ENCODE results near the gene SPRN. TPM values are rescaled to one million over a fixed set of nuclear protein-coding genes. Genes with fewer than 3 reads are reported as not detected.

SPRN gene
- total and polyA plus RNA-seq, 4 donors: 0.28 TPM; not detected in 3

Small RNAs within 50 kb of the gene (microRNA-seq; reads per million reads assigned to microRNA genes)
- 0 to 0.60 reads per million in 2 donors for gene MIR3944

Other genes starting within 250 kb of the SPRN start
- gene UTF1, start 194.4 kb downstream of the SPRN start, total RNA-seq: not detected
- gene UTF1, start 194.4 kb downstream of the SPRN start, polyA plus RNA-seq: not detected
- gene VENTX, start 186.8 kb downstream of the SPRN start, total RNA-seq: 1 to 10 TPM; 4.0 to 7.4 TPM
- gene VENTX, start 186.8 kb downstream of the SPRN start, polyA plus RNA-seq: 1 to 10 TPM; 1.0 to 1.3 TPM
- gene ADAM8, start 147.8 kb downstream of the SPRN start, total RNA-seq: 10 to 100 TPM; 11.2 to 17.0 TPM
- gene ADAM8, start 147.8 kb downstream of the SPRN start, polyA plus RNA-seq: 1 to 10 TPM; 1.0 to 1.3 TPM
- 10 to 100 TPM; 40.0 to 49.1 TPM for gene TUBGCP2, start 115.8 kb downstream of the SPRN start, total RNA-seq
- 100 to 1,000 TPM in 1 of 2 donors, 10 to 100 TPM in 1; 11.3 to 194 TPM for gene TUBGCP2, start 115.8 kb downstream of the SPRN start, polyA plus RNA-seq
- gene ZNF511, start 115.7 kb downstream of the SPRN start, total RNA-seq: 10 to 100 TPM; 18.2 to 28.5 TPM
- 10 to 100 TPM; 35.6 to 39.6 TPM for gene ZNF511, start 115.7 kb downstream of the SPRN start, polyA plus RNA-seq
- not detected for gene CALY, start 87.7 kb downstream of the SPRN start, total RNA-seq
- not detected for gene CALY, start 87.7 kb downstream of the SPRN start, polyA plus RNA-seq
- not detected for gene PRAP1, start 77.3 kb downstream of the SPRN start, total RNA-seq
- gene PRAP1, start 77.3 kb downstream of the SPRN start, polyA plus RNA-seq: 10 to 100 TPM in 1 of 2 donors, under 1 TPM in 1; 0.49 to 51.6 TPM
- gene FUOM, start 66.6 kb downstream of the SPRN start, total RNA-seq: 10 to 100 TPM; 15.2 to 23.6 TPM
- 10 to 100 TPM; 26.3 to 54.8 TPM for gene FUOM, start 66.6 kb downstream of the SPRN start, polyA plus RNA-seq
- gene ECHS1, start 51.3 kb downstream of the SPRN start, total RNA-seq: 10 to 100 TPM; 34.3 to 48.9 TPM
- 10 to 100 TPM; 56.1 to 93.7 TPM for gene ECHS1, start 51.3 kb downstream of the SPRN start, polyA plus RNA-seq
- 1 to 10 TPM; 3.7 to 8.7 TPM for gene PAOX, start 45.4 kb downstream of the SPRN start, total RNA-seq
- 10 to 100 TPM in 1 of 2 donors, 1 to 10 TPM in 1; 2.1 to 11.3 TPM for gene PAOX, start 45.4 kb downstream of the SPRN start, polyA plus RNA-seq
- gene MTG1, start 30.5 kb downstream of the SPRN start, total RNA-seq: 10 to 100 TPM; 25.9 to 39.3 TPM
- gene MTG1, start 30.5 kb downstream of the SPRN start, polyA plus RNA-seq: 10 to 100 TPM; 13.1 to 36.1 TPM
- 1 to 10 TPM; 5.4 to 7.3 TPM for gene SCART1, start 29.3 kb upstream of the SPRN start, total RNA-seq
- 1 to 10 TPM in 1 of 2 donors, not detected in 1; 2.4 TPM for gene SCART1, start 29.3 kb upstream of the SPRN start, polyA plus RNA-seq
- 1 to 10 TPM; 3.4 to 4.6 TPM for gene CYP2E1, start 102.7 kb upstream of the SPRN start, total RNA-seq
- gene CYP2E1, start 102.7 kb upstream of the SPRN start, polyA plus RNA-seq: 1 to 10 TPM in 1 of 2 donors, under 1 TPM in 1; 0.63 to 6.9 TPM
- under 1 TPM; 0.39 to 0.48 TPM for gene SYCE1, start 141.0 kb upstream of the SPRN start, total RNA-seq
- 1 to 10 TPM in 1 of 2 donors, not detected in 1; 1.1 TPM for gene SYCE1, start 141.0 kb upstream of the SPRN start, polyA plus RNA-seq
- not detected for gene FRG2B, start 202.2 kb upstream of the SPRN start, total RNA-seq
- not detected for gene FRG2B, start 202.2 kb upstream of the SPRN start, polyA plus RNA-seq